Ascending aorta (tissue), 2 donors: ENCODE results near the gene MRFAP1L1. TPM values are rescaled to one million over a fixed set of nuclear protein-coding genes. Genes with fewer than 3 reads are reported as not detected.

ENCODE experiments used
- DNase-seq, 2 donors: peaks; one replicate each; pipeline ENCODE4 v3.0.0-alpha.2; 2019; ENCODE audit warnings: low spot score in 2 of 2
- H3K27ac ChIP-seq, 2 donors: fragments of 200-600 bp; sonication (generic); one replicate each; pipeline ENCODE4 v1.5.1; 2016 to 2017; ENCODE audit warnings: mild to moderate bottlenecking in 1 of 2
- H3K27me3 ChIP-seq: fragments of 200-600 bp; sonication (generic); one replicate; pipeline ENCODE4 v1.5.1; 2017
- H3K36me3 ChIP-seq, 2 donors: fragments of 200-600 bp; sonication (generic); one replicate each; pipeline ENCODE4 v1.5.1; 2016
- H3K4me1 ChIP-seq, 2 donors: fragments of 200-600 bp; sonication (generic); one replicate each; pipeline ENCODE4 v1.5.1; 2016 to 2017; ENCODE audit warnings: mild to moderate bottlenecking in 1 of 2
- H3K4me3 ChIP-seq, 2 donors: fragments of 200-600 bp; sonication (generic); one replicate each; pipeline ENCODE4 v1.5.1; 2016 to 2017; ENCODE audit warnings: mild to moderate bottlenecking in 1 of 2
- H3K9me3 ChIP-seq, 2 donors: fragments of 200-600 bp; sonication (generic); one replicate each; pipeline ENCODE4 v1.5.1; 2016
- CTCF ChIP-seq, 3 experiments: fragments of 200-600 bp in 2 of 3; fragments of 450-650 bp in 1 of 3; sonication (generic) in 2 of 3; IDR thresholded peaks; one replicate each; pipeline ENCODE4 v1.5.1; 2016 to 2019; ENCODE audit warnings: antibody characterized with exemption in 3 of 3, mild to moderate bottlenecking in 1 of 3, moderate library complexity in 1 of 3
- intact Hi-C: fragments of 100-400 bp; cut with DNase I; formaldehyde crosslinking; loops from one replicate; pipeline ENCODE4 v1.15.1; 2023
- total RNA-seq: library from RNA; depleted of rRNA; stranded (reverse); fragments of >200 nt; gene quantifications from one replicate; pipeline ENCODE4 v1.1.0, GENCODE V29; 2016

Gene MRFAP1L1
- total RNA-seq, 1 donor from 2014 or later: 34.1 TPM

GRCh38 chr4:6687947-6688878, 21.5 kb downstream of the MRFAP1L1 start:
- intact Hi-C loops: no loop called here
- no peaks in the 10 kb centered on the region for H3K4me1 ChIP-seq
- H3K9me3 ChIP-seq: no peaks in the 10 kb centered on the region
- H3K27me3 ChIP-seq: no peaks in the 10 kb centered on the region
- TF ChIP-seq CTCF (IDR thresholded peaks at IDR 0.05): no peak
- H3K27ac ChIP-seq: no peak overlapping the region
- DNase-seq: no peak
- no peak overlapping the region for H3K4me3 ChIP-seq
- H3K36me3 ChIP-seq: no peaks in the 10 kb centered on the region

- H3K27ac ChIP-seq: no peak overlapping the region
- no peaks in the 10 kb centered on the region for H3K4me1 ChIP-seq
- DNase-seq: no peak
- intact Hi-C loops: no loop called here
- no peak for TF ChIP-seq CTCF (IDR thresholded peaks at IDR 0.05)
- no peak overlapping the region for H3K4me3 ChIP-seq
- H3K36me3 ChIP-seq: no peaks in the 10 kb centered on the region
- no peaks in the 10 kb centered on the region for H3K9me3 ChIP-seq
- H3K27me3 ChIP-seq: no peaks in the 10 kb centered on the region
Observed at GRCh38 chr4:6686104-6686787, 23.4 kb downstream of the MRFAP1L1 start.

GRCh38 chr4:6684656-6685055, 25.0 kb downstream of the MRFAP1L1 start:
- H3K9me3 ChIP-seq: no peaks in the 10 kb centered on the region
- no peaks in the 10 kb centered on the region for H3K4me1 ChIP-seq
- DNase-seq: no peak
- TF ChIP-seq CTCF (IDR thresholded peaks at IDR 0.05): no peak
- no peak overlapping the region for H3K27ac ChIP-seq
- H3K27me3 ChIP-seq: no peaks in the 10 kb centered on the region
- intact Hi-C loops: no loop called here
- H3K36me3 ChIP-seq: peaks cover 0 to 8% of the 10 kb centered on the region in 2 donors
- no peak overlapping the region for H3K4me3 ChIP-seq

GRCh38 chr4:6682862-6683590, 26.6 kb downstream of the MRFAP1L1 start:
- no peaks in the 10 kb centered on the region for H3K9me3 ChIP-seq
- no peak for DNase-seq
- H3K36me3 ChIP-seq: peaks cover 0 to 8% of the 10 kb centered on the region in 2 donors
- H3K4me1 ChIP-seq: no peaks in the 10 kb centered on the region
- no peak overlapping the region for H3K4me3 ChIP-seq
- no peak for TF ChIP-seq CTCF (IDR thresholded peaks at IDR 0.05)
- H3K27me3 ChIP-seq: no peaks in the 10 kb centered on the region
- intact Hi-C loops: no loop called here
- H3K27ac ChIP-seq: no peak overlapping the region

GRCh38 chr4:6681191-6681590, 28.5 kb downstream of the MRFAP1L1 start:
- no peak for TF ChIP-seq CTCF (IDR thresholded peaks at IDR 0.05)
- H3K4me1 ChIP-seq: peaks cover 2 to 11% of the 10 kb centered on the region in 2 donors
- H3K27ac ChIP-seq: no peak overlapping the region
- no peak overlapping the region for H3K4me3 ChIP-seq
- peaks cover 0 to 12% of the 10 kb centered on the region in 2 donors for H3K36me3 ChIP-seq
- no peaks in the 10 kb centered on the region for H3K9me3 ChIP-seq
- no peak for DNase-seq
- intact Hi-C loops: no loop called here
- no peaks in the 10 kb centered on the region for H3K27me3 ChIP-seq
